Measurements from ENCODE around the gene PGGT1B. TPM values are rescaled to one million over a fixed set of nuclear protein-coding genes. Genes with fewer than 3 reads are reported as not detected.

PGGT1B gene
- total and polyA plus RNA-seq, 2 donors from 2014 or later, result 7.1 to 51.1 TPM

DNA sequence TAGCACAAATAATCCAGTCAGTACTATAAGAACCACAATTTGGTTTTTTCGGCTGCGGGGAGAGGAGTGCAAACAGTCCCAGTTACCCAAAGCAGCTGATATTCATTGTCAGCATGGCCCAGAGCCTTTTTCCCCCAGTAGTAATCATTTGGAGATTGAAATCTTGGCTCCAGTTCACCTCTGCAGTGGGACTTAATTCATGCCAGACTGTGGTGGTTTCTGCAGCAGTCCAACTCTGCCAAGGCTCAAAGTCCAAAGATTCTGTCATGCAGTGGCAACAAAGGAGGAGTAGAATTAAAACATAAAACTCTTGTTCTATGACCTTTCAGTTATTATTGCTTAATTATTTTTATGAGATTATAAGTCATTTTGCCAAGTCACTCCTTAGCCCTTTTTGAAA, 68.0 kb downstream of the PGGT1B start:
- TF ChIP-seq, protein P1, sequence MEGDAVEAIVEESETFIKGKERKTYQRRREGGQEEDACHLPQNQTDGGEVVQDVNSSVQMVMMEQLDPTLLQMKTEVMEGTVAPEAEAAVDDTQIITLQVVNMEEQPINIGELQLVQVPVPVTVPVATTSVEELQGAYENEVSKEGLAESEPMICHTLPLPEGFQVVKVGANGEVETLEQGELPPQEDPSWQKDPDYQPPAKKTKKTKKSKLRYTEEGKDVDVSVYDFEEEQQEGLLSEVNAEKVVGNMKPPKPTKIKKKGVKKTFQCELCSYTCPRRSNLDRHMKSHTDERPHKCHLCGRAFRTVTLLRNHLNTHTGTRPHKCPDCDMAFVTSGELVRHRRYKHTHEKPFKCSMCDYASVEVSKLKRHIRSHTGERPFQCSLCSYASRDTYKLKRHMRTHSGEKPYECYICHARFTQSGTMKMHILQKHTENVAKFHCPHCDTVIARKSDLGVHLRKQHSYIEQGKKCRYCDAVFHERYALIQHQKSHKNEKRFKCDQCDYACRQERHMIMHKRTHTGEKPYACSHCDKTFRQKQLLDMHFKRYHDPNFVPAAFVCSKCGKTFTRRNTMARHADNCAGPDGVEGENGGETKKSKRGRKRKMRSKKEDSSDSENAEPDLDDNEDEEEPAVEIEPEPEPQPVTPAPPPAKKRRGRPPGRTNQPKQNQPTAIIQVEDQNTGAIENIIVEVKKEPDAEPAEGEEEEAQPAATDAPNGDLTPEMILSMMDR (IDR thresholded peaks at IDR 0.05; ENCODE audit: borderline replicate concordance, extremely low read depth, insufficient read depth), result no peak
- intact Hi-C loops (cut with DNase I), result no loop called here
- no peak overlapping the region for H3K4me3 ChIP-seq (ENCODE audit: low read length in 3 of 3)
- H3K27me3 ChIP-seq (ENCODE audit: control insufficient read depth, insufficient read depth, low read length), result no peaks in the 10 kb centered on the region
- no peaks in the 10 kb centered on the region for H3K36me3 ChIP-seq (ENCODE audit: control insufficient read depth in 2 of 3, insufficient read depth in 3 of 3, low read length in 3 of 3)
- H3K4me1 ChIP-seq (ENCODE audit: control insufficient read depth in 2 of 3, insufficient read depth in 2 of 3, low read depth in 1 of 3, low read length in 3 of 3), result no peaks in the 10 kb centered on the region
- DNase-seq (no peak), FAIRE-seq (no peak)
- H3K27ac ChIP-seq (ENCODE audit: low read depth in 2 of 2, low read length in 2 of 2), result no peak overlapping the region
- H3K9ac ChIP-seq (ENCODE audit: low read length in 3 of 3), result no peak overlapping the region
- H3K9me3 ChIP-seq (ENCODE audit: control insufficient read depth in 2 of 3, insufficient read depth in 1 of 3, low read length in 3 of 3), result no peaks in the 10 kb centered on the region

DNA sequence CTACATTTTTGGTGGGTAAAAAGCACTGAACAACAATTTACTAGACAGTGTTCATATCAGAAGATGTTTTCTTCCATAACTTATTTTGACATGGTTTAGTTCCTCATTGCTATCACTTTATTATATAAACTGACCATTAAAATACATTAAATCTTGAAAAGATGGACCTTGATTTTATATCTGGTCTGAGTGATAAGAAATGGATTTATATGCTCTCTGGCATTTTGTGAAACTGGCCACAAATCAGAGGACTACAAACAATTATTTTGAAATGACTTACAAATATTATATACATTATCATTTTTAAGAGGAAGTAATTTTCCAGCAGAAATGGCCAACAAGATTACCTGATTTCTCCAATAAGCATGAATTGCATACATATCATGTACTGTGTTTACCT, 69.4 kb downstream of the PGGT1B start:
- FAIRE-seq (no peak), DNase-seq (no peak)
- Histone ChIP-seq H3K27me3 (ENCODE audit: control insufficient read depth, insufficient read depth, low read length) (no peaks in the 10 kb centered on the region), H3K9me3 (ENCODE audit: control insufficient read depth in 2 of 3, insufficient read depth in 1 of 3, low read length in 3 of 3) (no peaks in the 10 kb centered on the region), H3K4me3 (ENCODE audit: low read length in 3 of 3) (no peak overlapping the region), H3K4me1 (ENCODE audit: control insufficient read depth in 2 of 3, insufficient read depth in 2 of 3, low read depth in 1 of 3, low read length in 3 of 3) (no peaks in the 10 kb centered on the region), H3K27ac (ENCODE audit: low read depth in 2 of 2, low read length in 2 of 2) (no peak overlapping the region), H3K9ac (ENCODE audit: low read length in 3 of 3) (no peak overlapping the region), H3K36me3 (ENCODE audit: control insufficient read depth in 2 of 3, insufficient read depth in 3 of 3, low read length in 3 of 3) (no peaks in the 10 kb centered on the region)
- intact Hi-C loops (cut with DNase I), result no loop called here
- TF ChIP-seq, protein P1 (IDR thresholded peaks at IDR 0.05; ENCODE audit: borderline replicate concordance, extremely low read depth, insufficient read depth), result no peak

- Histone ChIP-seq H3K9me3 (ENCODE audit: control insufficient read depth in 2 of 3, insufficient read depth in 1 of 3, low read length in 3 of 3) (no peaks in the 10 kb centered on the region), H3K27ac (ENCODE audit: low read depth in 2 of 2, low read length in 2 of 2) (no peak overlapping the region), H3K36me3 (ENCODE audit: control insufficient read depth in 2 of 3, insufficient read depth in 3 of 3, low read length in 3 of 3) (no peaks in the 10 kb centered on the region), H3K9ac (ENCODE audit: low read length in 3 of 3) (no peak overlapping the region), H3K27me3 (ENCODE audit: control insufficient read depth, insufficient read depth, low read length) (no peaks in the 10 kb centered on the region), H3K4me3 (ENCODE audit: low read length in 3 of 3) (no peak overlapping the region), H3K4me1 (ENCODE audit: control insufficient read depth in 2 of 3, insufficient read depth in 2 of 3, low read depth in 1 of 3, low read length in 3 of 3) (no peaks in the 10 kb centered on the region)
- intact Hi-C loops (cut with DNase I), result no loop called here
- TF ChIP-seq, protein P1 (IDR thresholded peaks at IDR 0.05; ENCODE audit: borderline replicate concordance, extremely low read depth, insufficient read depth), result no peak
- FAIRE-seq, result no peak
- DNase-seq, result no peak
These were observed 70.6 kb downstream of the PGGT1B start for GRCh38 chr5:115192098-115192497.

DNA sequence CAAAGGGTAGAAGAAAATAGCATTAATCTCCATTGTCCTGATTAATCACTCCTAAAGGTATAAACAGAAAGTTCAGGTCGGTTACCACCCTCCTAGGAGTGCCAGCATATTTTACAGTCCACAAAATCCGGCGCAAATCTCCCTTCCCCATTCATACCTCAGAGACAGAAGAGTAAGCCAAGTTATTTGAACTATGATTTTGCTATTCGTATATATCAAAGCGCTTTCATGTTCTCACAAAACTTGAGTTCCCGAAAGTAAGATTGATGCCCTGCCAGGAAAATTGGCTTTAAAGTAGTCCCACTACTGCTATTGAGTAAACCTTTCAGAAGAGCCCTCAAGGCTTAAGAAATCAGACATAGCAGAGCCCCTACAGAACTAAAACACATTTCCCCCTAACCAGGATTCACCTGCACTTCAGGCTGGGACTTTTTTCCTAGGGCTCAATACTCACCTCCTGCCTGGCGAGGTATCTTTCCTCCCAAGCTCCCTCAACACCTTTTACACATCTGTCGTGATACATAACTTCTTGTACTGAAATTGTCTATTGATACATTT, 71.1 kb downstream of the PGGT1B start:
- no peaks in the 10 kb centered on the region for H3K27me3 ChIP-seq (ENCODE audit: control insufficient read depth, insufficient read depth, low read length)
- H3K27ac ChIP-seq (ENCODE audit: low read depth in 2 of 2, low read length in 2 of 2), result no peak overlapping the region
- H3K9ac ChIP-seq (ENCODE audit: low read length in 3 of 3), result no peak overlapping the region
- H3K4me1 ChIP-seq (ENCODE audit: control insufficient read depth in 2 of 3, insufficient read depth in 2 of 3, low read depth in 1 of 3, low read length in 3 of 3), result no peaks in the 10 kb centered on the region
- no peak overlapping the region for H3K4me3 ChIP-seq (ENCODE audit: low read length in 3 of 3)
- H3K36me3 ChIP-seq (ENCODE audit: control insufficient read depth in 2 of 3, insufficient read depth in 3 of 3, low read length in 3 of 3), result no peaks in the 10 kb centered on the region
- H3K9me3 ChIP-seq (ENCODE audit: control insufficient read depth in 2 of 3, insufficient read depth in 1 of 3, low read length in 3 of 3), result no peaks in the 10 kb centered on the region
- no peak for FAIRE-seq
- intact Hi-C loops (cut with DNase I), result no loop called here
- TF ChIP-seq, protein P1 (IDR thresholded peaks at IDR 0.05; ENCODE audit: borderline replicate concordance, extremely low read depth, insufficient read depth), result no peak
- DNase-seq, result no peak

All from kidney (tissue), 14 donors.